ENCODE data around the gene JTB. TPM values are rescaled to one million over a fixed set of nuclear protein-coding genes. Genes with fewer than 3 reads are reported as not detected.
"Not testable (repeated sequence)": the region's sequence is repeated elsewhere in the genome, so short reads cannot be mapped to it uniquely, and the experiment has no call there.

Gene JTB
- 73.9 and 132 TPM in 2 replicates for total RNA-seq (ENCODE audit: low replicate concordance)

GRCh38 chr1:153977250-153978240, at the start of gene JTB:
Gene JTB, minus strand, starts transcription at chr1:153977674. Its CDS starts 422 bp downstream, at chr1:153977252.
- peak; percentile 78 for DNase-seq (ENCODE audit: low read depth)
- TF ChIP-seq CTCF (IDR thresholded peaks at IDR 0.05; ENCODE audit: insufficient read depth, low read length) = peak; percentile 12
- H3K4me3 ChIP-seq (ENCODE audit: low read depth, low read length) = peak within 1 kb of the TSS; percentile 98

- no peak overlapping the region for H3K4me3 ChIP-seq (ENCODE audit: low read depth, low read length)
- no peak for DNase-seq (ENCODE audit: low read depth)
- TF ChIP-seq CTCF (IDR thresholded peaks at IDR 0.05; ENCODE audit: insufficient read depth, low read length) = no peak
These were observed 42.5 kb upstream of the JTB start for GRCh38 chr1:154019940-154020339.

GRCh38 chr1:154019269-154019668, 41.8 kb upstream of the JTB start:
- no peak overlapping the region for H3K4me3 ChIP-seq (ENCODE audit: low read depth, low read length)
- no peak for TF ChIP-seq CTCF (IDR thresholded peaks at IDR 0.05; ENCODE audit: insufficient read depth, low read length)
- DNase-seq (ENCODE audit: low read depth) = no peak

- TF ChIP-seq CTCF (IDR thresholded peaks at IDR 0.05; ENCODE audit: insufficient read depth, low read length) = no peak
- peak; percentile 26 for DNase-seq (ENCODE audit: low read depth)
- H3K4me3 ChIP-seq (ENCODE audit: low read depth, low read length) = no peak overlapping the region
These were observed 36.9 kb upstream of the JTB start for GRCh38 chr1:154014154-154014907.

- H3K4me3 ChIP-seq (ENCODE audit: low read depth, low read length); DNase-seq (ENCODE audit: low read depth): not testable (repeated sequence)
These were observed 35.1 kb upstream of the JTB start for GRCh38 chr1:154012543-154012942.

GRCh38 chr1:154012129-154012528, 34.7 kb upstream of the JTB start:
- DNase-seq (ENCODE audit: low read depth) = no peak
- TF ChIP-seq CTCF (IDR thresholded peaks at IDR 0.05; ENCODE audit: insufficient read depth, low read length) = no peak

GRCh38 chr1:154006136-154006535, 28.7 kb upstream of the JTB start:
- no peak for TF ChIP-seq CTCF (IDR thresholded peaks at IDR 0.05; ENCODE audit: insufficient read depth, low read length)
- no peak overlapping the region for H3K4me3 ChIP-seq (ENCODE audit: low read depth, low read length)
- peak; percentile 46 for DNase-seq (ENCODE audit: low read depth)

More at GRCh38 chr1:154012129-154012528, 34.7 kb upstream of the JTB start:
- H3K4me3 ChIP-seq (ENCODE audit: low read depth, low read length) = no peak overlapping the region

All from fibroblast of the aortic adventitia (primary cell).